Amniotic stem cell (primary cell): ENCODE results near the gene ELP4.

Source experiments
- DNase-seq: peaks from one replicate; lab custom pipeline; 2025; lab: John Stamatoyannopoulos, UW

Gene ELP4

DNA sequence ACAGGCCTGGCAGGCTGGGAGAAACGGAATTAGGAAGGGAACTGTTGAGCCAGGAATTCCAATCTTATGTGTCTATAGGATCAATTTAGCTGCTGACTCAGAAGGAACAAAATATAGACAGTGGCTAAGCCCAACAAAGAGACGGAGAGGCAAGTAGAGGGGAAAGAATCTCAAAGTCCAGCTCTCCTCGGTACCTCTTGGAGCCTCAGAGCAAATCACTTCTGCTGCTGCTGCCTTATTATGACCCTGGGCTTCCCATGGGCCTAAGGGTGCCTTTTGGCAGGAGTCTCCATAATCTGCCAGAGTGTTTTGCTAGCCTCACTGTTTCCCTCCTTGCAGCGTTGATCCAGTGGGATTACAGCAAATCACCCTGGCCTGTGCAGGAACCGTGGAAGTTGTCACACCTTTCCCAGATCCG lies 269.8 kb downstream of the ELP4 start:
- DNase-seq = peak; percentile 48

DNA sequence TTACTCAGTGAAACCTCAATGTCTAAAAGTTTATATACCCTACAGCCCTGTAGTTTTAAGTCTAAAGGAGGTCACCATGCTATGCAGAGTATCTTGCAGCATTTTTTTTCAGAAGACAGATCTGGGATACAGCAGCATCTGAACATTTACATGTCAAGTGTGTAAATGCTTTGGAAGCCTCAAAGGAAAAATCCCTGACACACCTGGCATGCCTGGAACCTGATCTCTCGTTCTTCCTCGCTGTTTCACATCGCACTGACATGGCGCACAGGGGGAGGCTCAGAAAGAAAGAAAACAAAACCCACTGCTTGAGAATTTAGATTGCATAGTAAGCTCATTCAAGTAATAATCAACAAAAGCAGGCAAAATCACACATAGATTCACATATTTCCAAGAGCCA lies 270.5 kb downstream of the ELP4 start:
- no peak for DNase-seq

DNA sequence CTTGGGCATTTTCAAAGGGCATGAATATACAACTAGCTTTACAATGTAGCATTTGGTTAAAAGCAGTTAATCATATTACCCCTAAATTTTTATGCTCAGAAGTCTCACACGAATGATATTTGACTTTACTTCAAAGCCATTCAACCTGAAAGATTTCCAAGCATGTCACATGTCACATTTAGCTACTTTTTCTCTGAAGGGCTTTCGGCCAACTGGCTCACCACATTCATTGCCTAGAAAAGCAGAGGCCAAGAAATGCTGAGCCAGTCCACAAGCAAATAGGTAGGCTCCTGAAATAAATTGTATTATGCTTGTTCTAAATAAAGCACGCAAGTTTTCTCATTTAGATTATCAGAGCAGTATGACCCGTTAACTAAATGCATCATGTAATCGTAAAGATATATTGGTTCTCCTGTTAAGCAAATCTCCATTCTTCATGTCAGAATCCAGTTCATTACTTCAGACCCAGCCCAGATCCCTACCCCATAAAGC lies 271.0 kb downstream of the ELP4 start:
- DNase-seq = no peak

DNA sequence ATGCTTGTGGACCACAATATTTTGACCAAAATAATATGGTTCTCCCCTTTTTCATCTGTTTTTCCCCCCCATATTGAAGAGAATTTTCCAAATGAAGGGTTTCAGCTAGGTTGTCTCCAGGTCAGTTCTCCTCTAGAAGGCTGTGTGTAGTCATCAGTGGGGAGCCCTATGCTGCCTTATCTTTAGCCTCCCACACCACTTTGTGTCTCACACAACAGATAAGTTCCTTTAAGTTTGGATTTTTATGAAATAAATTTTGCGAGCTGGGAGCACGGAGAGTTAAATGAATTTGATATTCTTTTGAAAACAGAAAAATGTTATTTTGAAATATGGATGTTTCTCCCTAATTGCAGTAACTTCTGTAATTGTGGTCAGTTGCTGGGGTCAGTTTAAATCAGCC lies 272.7 kb downstream of the ELP4 start:
- DNase-seq = no peak

DNA sequence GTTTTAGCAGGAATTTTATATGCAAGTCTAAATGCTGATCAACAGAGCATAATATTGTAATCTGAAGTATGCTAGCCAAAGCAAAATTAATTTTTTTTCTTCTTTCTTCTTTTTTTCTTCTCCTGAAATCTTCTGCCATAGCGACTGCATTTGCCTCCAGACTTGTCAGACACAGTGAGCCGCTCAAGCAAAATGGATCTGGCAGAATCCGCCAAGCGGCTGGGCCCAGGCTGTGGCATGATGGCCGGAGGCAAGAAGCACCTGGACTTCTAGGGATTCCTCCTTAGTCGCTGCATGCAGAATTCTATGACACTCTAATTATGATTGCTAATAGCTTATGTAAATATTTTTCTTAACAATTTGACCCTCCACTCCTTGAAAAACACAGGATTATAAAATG lies 273.7 kb downstream of the ELP4 start:
- DNase-seq = no peak

DNA sequence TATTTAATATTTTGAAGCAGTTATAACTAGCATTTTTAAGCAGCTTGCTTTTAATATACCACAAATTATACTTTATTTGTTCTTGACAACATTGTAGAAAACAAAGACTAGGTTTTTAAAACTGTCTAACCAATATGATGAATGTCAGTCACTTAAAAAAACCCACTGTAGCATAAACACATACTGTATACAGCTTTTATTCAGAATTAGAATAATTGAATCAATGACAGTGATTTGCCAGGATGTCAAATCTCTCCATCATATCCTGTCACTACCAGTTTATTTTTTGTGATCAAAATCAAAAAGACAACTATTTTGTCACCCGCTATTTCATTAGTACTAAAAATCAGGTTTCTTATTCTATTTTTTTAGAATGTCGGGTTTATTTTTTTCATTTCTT lies 275.0 kb downstream of the ELP4 start:
- DNase-seq = no peak

DNA sequence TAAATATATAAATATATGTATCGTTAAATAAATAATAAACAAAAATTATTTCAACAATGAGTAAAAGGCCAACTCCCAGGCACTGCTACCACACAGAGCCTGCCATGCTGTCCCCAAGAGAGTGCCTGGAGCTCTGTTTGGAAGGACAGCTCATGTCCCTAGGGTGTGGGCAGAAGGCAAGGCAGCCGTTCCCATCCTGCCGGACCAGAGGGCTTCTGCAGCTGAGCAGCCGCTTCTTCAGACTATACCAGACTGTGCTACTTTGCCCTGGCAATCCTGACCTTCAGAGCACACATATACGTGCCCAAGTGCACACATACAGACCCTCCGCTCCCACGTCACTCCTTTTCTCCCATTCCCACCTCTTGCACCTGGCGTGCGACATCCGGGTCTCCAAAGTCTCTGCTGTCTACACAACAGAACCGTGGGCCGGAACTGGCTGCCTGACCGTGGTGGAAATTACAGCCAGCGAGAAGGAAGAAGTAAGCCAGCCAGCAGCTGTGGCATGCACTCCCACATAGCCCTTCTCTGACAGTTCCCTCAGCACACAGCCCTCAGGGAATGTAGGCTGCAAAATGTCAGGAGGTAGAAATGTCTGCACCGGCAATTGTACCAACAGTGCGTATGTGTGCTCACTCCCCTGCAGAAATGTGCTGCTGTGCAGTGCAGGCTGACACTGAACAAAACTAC lies 277.6 kb downstream of the ELP4 start:
- no peak for DNase-seq

DNA sequence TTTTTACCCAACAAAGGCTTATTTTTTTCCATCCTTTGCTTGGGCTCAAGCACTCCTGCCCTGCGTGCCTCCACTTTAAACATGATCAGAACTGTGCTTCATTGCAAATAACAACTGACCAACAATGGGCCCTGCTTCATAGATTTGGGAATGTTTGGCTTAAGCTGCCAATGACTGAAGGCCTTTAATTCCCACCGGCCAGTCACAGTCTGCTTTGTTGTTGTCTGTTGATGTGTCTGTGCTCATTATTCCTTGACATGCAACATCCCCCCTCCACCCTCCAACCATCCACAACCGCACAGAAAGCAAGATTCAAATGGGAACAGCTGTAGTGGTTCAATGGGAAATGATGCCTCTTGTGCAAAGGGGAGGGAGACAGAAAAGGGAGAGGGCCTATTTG lies 278.5 kb downstream of the ELP4 start:
- DNase-seq = no peak

DNA sequence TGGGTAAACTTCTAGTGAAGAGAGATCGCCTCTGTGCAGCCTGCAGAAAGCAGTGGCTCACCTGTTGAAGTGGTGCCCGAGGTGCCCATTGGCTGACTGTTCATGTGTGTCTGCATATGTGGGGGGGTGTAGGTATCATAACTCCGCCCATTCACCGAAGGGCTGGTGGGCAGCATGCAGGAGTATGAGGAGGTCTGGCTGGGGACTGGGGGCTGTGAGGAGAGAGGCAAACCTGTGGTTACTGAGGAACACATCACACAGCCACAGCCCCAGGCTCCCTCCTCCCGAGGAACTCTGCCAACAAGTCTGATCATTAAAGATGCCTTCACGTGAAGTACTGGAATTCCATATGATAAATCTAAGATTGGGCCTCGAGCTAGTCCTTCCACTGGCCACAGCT lies 281.1 kb downstream of the ELP4 start:
- no peak for DNase-seq

DNA sequence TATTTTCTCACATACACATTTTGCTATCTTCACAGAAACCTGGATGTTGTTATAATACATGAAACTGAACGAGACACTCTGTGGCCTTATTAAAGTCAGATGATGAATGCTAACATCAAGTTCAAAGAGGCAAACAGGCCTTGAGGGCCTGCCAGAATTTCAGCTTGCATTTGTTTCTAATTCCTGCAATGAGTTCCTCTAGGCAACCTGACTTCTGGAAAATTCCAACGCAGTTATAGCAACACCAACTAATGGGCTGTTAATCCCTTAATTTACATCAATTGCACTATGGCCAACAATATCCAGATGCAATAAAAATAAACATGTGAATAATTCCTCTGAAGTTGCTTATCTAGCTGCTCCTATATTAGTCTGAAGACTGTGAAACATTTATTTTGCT lies 282.5 kb downstream of the ELP4 start:
- no peak for DNase-seq

DNA sequence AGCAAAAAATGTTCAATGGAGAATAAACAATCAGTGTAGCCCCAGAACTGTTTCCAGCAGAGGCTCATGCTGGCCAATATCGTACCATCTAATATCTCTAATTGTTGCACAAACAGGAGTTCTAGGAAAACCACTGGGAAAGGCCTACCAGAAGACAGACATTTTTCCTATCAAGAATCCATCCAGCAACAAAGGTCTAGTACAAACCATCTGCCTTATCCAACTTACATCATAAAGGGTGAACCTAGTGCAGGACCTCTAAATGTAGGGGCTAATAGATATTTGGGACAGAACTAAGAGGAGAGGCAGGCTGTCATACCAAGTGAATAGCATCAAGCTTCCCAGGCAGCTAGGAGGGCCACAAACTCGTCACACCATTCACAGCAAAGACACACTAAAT lies 282.9 kb downstream of the ELP4 start:
- DNase-seq = no peak

DNA sequence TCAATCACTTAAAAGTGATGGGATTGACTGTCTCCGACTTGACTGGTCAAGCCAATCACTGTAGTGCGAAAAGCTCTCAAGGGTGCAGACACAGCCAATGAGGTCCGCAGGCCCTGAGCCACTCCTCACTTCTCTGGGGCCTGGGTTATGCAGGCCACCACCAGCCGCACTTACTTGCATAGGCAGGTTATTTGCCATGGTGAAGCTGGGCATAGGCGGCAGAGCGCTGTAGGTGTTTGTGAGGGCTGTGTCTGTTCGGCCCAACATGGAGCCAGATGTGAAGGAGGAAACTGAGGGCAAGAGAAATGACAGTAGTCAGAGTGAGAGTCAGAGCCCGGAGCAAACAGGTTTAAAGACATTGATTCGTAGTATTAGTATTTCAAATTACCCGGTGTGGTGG lies 283.7 kb downstream of the ELP4 start:
- no peak for DNase-seq

DNA sequence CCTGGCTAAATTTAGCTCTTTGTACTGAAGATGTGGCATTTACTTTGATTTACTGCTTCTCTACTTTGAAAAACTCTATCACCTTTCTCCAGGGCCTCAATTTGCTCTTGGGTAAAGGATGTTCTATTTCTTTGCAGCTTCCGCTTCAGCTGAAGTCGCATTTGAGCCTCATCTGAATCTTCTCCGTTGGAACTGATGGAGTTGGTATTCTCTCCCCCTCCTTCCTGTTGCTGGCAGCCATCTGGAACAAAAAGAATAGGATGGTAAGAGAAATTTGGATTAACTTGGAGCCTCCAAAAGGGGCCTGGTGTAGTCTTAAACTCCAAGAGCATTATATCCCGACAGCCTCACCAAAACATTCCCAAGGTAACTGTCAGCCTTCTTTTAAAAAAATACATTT lies 285.0 kb downstream of the ELP4 start:
- no peak for DNase-seq

DNA sequence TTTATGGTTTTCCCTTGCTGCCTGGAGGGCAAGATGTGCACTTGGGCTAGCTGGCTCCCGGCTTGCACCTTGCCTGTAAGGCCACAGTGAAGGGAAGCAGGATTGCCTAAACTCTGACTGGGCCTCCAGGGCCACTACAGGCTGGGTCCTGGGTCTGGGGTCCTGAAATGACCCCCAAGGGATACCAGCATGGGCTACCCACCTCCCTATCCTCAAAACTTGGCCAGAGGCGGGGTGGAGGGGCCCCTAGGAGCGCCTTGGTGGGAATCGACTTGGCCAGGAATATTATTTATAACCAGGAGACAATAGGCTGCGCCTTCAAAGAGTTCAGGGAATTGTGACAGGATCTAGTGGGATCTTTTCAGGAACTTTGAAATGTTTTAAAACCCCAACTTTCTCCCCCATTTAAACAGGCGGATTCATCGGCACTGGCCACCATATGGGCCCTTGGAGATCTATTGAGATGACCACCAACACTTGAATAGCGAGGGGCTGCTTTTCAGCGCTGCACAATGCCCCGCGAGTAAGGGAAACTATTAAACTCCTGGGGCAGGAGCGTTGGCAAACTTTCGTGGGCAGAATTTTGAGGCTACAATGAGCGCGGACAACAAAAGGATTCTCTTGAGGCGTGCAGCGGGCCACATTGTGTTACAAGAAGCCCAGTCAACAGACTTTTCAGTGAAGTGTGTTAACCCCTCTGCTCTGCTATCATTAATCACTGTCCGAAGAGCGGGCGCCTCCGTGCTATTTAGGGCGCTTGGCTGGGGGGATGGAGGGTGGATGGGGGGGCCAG lies 286.3 kb downstream of the ELP4 start:
- no peak for DNase-seq

DNA sequence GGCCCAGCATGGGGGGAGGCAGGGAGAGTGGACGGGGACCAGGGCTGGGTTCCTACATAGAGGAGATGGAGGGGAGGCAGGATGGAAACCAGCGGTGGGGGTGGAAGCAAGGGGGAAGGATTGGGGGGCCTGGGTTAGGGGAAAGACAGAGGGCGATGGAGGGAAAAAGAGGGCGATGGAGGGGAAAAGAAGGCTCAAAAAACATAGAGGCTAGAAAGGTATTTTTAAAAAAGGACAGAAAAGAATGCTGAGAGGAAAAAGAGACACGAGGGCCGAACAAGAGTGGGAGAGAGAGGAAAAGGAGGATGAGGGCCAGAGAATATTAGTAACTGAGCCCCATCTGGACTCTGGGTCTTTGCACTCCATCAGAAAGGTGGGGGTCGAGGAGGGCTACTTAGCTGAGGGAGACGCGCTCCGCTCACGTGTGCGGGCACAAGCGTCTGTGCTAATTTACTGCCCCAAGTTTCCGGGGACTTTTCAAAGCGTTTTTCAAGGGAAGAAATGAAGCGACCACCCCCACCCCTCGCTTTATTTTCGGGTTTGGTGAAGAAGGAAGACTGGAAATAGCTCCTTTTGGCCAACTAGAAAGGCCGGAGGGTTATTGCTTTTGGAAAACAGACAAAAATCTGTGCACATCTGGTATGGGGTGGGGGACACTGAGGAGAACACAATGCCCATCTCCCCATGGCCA lies 287.1 kb downstream of the ELP4 start:
- no peak for DNase-seq

DNA sequence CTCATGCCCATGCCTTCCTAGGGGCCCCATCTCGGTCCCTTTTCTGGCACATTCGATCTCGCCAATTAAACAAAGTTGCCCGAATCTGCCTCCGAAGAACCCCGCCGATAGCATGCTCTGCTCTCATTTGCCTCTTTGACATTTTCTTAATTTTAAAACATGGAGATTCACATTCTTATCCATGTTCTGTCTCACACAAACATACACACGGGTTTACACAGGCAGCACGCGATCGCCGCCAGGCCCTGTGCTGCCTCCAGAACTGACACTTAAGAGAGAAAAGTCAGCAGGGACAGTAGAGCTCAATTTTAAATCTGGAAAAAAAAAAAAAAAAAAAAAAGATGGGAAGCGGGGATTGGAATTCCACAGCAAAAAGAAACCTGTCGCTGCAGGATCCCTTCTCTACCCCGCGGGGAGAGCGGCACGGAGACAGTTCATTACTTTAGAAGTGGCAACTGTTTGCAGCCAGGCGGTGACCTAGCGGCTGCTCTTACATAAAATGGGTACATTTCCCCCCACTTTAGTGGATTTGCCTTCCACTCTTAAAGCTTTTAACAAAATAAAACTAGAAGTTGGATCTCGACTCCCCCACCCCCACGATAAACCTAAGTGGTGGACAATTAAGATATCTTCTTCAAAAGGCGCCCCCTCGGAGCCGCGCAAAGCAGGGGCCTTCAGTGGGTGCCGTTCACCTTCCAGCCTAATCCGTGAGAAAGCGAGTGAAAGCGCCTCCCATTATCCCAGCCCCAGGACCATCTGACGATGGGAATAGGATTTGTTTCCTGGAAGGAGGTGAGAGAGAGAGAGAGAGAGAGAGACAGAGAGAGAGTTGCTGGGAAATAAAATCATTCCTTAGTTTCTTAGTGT lies 287.9 kb downstream of the ELP4 start:
- DNase-seq = no peak

DNA sequence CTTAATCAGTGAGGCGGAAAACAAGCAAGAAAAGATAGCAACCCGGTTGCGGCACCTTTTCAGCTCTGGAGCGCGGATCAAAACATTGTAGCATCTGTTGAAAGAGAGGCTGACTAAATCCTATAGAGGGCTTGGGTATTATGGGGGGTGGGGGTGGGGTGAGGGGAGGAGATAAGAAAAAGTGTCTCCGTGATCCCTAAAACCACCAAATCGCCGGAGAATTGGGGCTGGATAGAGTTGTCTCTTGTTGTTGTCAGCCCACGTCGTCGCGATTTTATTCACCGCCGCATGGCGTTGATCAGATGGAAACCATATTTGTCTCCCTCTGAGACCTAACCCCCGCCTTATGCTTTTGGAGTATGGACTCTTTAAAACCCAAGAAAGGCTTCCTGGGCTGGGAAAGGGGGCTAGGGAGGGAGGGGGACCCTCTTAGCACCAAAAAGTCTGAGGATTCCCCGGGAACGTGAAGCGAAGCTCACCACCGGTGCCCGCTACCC lies 288.5 kb downstream of the ELP4 start:
- DNase-seq = no peak

DNA sequence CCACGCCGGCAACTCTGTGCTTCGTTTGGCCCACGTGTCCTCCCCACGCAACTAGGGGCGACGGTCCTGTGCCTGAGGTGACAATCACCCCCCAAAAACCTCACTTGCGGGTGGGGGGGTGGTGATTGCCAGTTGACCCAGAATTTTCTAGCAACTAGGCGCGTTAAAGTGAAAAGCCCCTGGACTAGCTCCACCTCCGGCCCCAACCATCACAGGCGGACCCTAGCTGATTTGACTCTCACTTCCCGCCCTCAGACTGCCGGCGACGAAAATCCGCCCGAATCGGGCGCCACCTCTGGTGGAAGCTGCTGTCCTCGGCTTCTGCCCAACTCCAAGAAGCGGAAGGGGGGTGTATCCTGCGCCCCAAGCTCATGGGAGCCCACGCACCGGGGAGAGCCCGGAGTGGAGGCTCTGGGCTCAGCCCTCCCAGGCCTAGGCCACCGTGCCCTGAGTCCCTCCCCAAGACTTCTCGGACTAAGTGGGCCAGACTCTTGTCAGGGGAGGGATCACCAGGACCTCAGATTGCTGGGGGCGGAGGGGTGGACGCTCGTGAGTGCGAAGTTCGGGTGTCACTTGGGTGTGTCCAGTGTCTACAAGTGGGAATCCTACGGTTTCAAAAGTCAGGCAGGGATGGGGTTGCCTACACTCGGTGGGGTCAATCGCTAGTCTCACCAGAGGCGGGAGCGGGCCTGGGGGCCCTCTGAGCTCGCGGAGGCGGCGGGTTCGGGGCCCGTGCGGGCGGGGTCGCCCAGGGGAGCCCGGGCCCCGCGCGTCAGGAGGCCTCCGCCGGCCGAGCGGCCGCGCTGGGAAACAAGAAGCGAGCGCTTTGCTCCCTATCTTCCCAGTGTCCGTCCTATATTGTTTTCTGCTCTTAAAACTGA lies 289.2 kb downstream of the ELP4 start:
- no peak for DNase-seq

DNA sequence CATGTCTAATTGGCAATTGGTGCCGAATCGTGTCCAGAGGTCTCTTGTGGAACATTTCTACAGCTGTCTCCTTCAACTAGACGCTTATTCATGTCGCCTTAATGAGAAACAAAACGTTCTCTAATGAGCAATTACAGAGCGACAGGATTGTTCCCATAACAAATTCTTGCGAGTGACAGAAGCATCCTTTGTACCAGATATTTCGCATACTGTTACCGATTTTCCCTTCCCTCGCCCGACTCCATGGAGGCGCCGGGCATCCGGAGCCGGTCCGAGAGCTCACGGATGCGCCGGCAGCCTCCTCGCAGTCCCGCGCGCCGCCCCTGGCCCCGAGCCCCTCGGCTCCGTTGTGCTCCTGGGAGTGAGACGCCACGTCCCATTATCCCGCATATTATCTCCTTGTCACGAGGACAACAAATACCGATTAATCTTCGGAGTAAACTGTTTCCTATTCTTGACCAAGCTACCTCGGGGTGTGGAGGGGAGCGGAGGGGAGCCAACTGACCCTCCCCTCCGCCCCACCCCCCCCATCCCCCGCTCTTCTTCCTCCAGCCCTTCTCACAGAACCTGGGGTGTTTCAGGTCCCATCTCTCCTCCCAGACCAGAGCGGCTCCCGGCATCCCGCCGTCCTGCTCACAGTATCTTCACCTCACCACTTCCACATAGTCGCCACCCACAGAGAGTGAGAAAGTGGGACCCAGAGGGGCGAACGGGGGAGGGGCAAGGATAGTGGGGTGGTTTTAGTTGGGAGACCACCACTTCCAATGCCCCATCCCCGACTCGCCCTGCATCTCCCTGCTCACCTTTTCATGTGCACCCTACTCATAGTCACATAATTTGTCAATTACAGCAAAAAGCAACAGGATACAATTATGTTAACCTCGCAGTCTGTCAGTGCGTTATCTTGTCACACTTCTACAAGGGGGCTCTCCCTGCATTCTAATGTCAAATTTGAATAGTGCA lies 290.1 kb downstream of the ELP4 start:
- no peak for DNase-seq
